ENCODE measurements around the gene CASP6.

DNA sequence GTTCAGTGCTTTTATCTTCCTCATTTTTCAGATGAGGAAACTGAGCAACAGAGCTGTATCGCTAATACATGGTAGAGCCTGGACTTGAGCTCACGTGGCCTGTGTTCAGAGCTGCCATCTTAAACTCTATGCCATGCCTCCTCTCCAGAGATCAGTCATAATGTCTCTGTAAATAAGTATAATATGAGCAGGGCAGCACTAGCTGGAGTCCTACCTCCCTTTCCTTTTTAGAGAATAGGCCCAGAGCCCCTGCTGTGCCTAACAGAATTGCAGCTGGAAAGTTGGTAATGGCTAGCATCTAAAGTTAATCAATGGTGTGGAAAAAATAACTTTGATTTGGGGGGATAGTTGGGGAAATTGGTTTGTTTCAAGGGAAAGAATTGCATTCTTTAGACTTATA lies 20.4 kb downstream of the CASP6 start:
- TF ChIP-seq, protein P1, sequence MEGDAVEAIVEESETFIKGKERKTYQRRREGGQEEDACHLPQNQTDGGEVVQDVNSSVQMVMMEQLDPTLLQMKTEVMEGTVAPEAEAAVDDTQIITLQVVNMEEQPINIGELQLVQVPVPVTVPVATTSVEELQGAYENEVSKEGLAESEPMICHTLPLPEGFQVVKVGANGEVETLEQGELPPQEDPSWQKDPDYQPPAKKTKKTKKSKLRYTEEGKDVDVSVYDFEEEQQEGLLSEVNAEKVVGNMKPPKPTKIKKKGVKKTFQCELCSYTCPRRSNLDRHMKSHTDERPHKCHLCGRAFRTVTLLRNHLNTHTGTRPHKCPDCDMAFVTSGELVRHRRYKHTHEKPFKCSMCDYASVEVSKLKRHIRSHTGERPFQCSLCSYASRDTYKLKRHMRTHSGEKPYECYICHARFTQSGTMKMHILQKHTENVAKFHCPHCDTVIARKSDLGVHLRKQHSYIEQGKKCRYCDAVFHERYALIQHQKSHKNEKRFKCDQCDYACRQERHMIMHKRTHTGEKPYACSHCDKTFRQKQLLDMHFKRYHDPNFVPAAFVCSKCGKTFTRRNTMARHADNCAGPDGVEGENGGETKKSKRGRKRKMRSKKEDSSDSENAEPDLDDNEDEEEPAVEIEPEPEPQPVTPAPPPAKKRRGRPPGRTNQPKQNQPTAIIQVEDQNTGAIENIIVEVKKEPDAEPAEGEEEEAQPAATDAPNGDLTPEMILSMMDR (IDR thresholded peaks at IDR 0.05) = no peak
- TF ChIP-seq ZFX (IDR thresholded peaks at IDR 0.05; ENCODE audit: borderline replicate concordance) = no peak
